Esophagus muscularis mucosa (tissue), 3 donors: ENCODE measurements around the gene SMCO3.

Source experiments
- POLR2A ChIP-seq: fragments of 450-650 bp; IDR thresholded peaks from one replicate; pipeline ENCODE4 v1.6.1; 2017; ENCODE audit warnings: antibody characterized with exemption, moderate library complexity, mild to moderate bottlenecking, low read depth
- TF ChIP-seq, protein P1 (sequence below), 3 experiments: fragments of 200-600 bp in 2 of 3; fragments of 450-650 bp in 1 of 3; sonication (generic) in 2 of 3; IDR thresholded peaks; one replicate each; pipeline ENCODE4 v1.5.1; 2017 to 2019; ENCODE audit warnings: antibody characterized with exemption in 3 of 3, mild to moderate bottlenecking in 2 of 3, moderate library complexity in 1 of 3

DNA sequence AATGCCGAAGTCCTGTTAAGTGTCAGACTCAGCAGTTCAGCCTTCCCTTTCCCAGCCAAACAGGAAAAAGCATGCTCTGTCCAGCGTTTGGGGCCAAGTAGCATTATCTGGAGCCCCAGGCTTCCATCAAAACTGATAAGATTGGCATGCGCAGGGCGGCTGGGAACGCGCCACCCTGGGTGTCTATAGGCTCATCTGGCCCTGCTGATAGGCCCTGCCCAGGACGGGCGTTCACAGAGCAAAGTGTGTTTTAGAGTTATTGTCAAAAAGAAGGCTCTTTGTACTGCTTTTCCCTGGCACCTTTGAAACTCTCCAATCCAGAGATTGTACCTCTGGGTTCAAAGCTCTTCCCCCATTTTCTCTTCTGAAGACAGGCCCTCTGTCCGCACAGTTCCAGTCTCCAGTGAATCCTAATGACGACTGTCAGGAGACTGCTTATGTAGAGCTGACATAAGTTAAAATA lies 29.5 kb upstream of the SMCO3 start, which contains the start of gene ART4:
- TF ChIP-seq, protein P1, sequence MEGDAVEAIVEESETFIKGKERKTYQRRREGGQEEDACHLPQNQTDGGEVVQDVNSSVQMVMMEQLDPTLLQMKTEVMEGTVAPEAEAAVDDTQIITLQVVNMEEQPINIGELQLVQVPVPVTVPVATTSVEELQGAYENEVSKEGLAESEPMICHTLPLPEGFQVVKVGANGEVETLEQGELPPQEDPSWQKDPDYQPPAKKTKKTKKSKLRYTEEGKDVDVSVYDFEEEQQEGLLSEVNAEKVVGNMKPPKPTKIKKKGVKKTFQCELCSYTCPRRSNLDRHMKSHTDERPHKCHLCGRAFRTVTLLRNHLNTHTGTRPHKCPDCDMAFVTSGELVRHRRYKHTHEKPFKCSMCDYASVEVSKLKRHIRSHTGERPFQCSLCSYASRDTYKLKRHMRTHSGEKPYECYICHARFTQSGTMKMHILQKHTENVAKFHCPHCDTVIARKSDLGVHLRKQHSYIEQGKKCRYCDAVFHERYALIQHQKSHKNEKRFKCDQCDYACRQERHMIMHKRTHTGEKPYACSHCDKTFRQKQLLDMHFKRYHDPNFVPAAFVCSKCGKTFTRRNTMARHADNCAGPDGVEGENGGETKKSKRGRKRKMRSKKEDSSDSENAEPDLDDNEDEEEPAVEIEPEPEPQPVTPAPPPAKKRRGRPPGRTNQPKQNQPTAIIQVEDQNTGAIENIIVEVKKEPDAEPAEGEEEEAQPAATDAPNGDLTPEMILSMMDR (IDR thresholded peaks at IDR 0.05): no peak
- no peak for TF ChIP-seq POLR2A
